BJ (cell line): ENCODE data around the gene GSG1. TPM values are rescaled to one million over a fixed set of nuclear protein-coding genes. Genes with fewer than 3 reads are reported as not detected.

Experiments used
- CTCF ChIA-PET: fragments of 350-600 bp; formaldehyde crosslinking; extraction: SDS; loops from one replicate; lab custom pipeline; 2021; ENCODE audit warnings: antibody characterized with exemption, inconsistent platforms; lab: Yijun Ruan, JAX
- POLR2A ChIA-PET: fragments of 300-600 bp; sonication (Branson Sonifier 250); formaldehyde crosslinking; extraction: SDS; loops from one replicate; lab custom pipeline; 2021; ENCODE audit warnings: antibody characterized with exemption; lab: Charles Lee
- DNase-seq: peaks from one replicate; pipeline ENCODE4 v3.0.0-alpha.2; 2011; ENCODE audit warnings: low read depth
- H3K27me3 ChIP-seq: 2 replicates; pipeline ENCODE4 v1.6.0; 2011; ENCODE audit warnings: low read length; ENCODE audit not compliant: control insufficient read depth, insufficient read depth
- H3K36me3 ChIP-seq: 2 replicates; pipeline ENCODE4 v1.5.1; 2011; ENCODE audit warnings: low read length; ENCODE audit not compliant: control insufficient read depth, insufficient read depth
- H3K4me3 ChIP-seq: 2 replicates; pipeline ENCODE4 v1.5.1; 2011; ENCODE audit warnings: low read depth, mild to moderate bottlenecking, control low read depth, low read length
- CTCF ChIP-seq: IDR thresholded peaks from 2 replicates; pipeline ENCODE4 v1.5.1; 2011; ENCODE audit warnings: low read depth, mild to moderate bottlenecking, control low read depth, inconsistent platforms, low read length, moderate library complexity; ENCODE audit not compliant: insufficient read depth
- polyA plus RNA-seq: library from polyadenylated mRNA; depleted of rRNA; stranded (reverse); fragments of >200 nt; gene quantifications from 2 replicates; pipeline ENCODE4 v1.2.3, GENCODE V29; 2011

The GSG1 gene
- polyA plus RNA-seq, 1 experiment, result 0.26 TPM

GRCh38 chr12:13120413-13120812, 16.9 kb upstream of the GSG1 start:
- no peak for DNase-seq
- ChIA-PET POLR2A (no interaction called here), CTCF (interaction anchor here (0.9 to 1.2 kb wide), 2 partner anchors 22 to 91 kb away, joined by 3 read pairs; no protein-coding TSS in a partner anchor)
- no peaks in the 10 kb centered on the region for H3K27me3 ChIP-seq
- TF ChIP-seq CTCF, result no peak
- H3K36me3 ChIP-seq, result no peaks in the 10 kb centered on the region
- no peak overlapping the region for H3K4me3 ChIP-seq

- no peaks in the 10 kb centered on the region for H3K36me3 ChIP-seq
- TF ChIP-seq CTCF, result no peak
- no peaks in the 10 kb centered on the region for H3K27me3 ChIP-seq
- CTCF ChIA-PET, result interaction anchor here (0.9 to 1.2 kb wide), 2 partner anchors 21 to 92 kb away, joined by 3 read pairs; no protein-coding TSS in a partner anchor
- DNase-seq, result no peak
- no peak overlapping the region for H3K4me3 ChIP-seq
- POLR2A ChIA-PET, result no interaction called here
Observed at GRCh38 chr12:13119826-13120225, 16.4 kb upstream of the GSG1 start.

- DNase-seq, result no peak
- POLR2A ChIA-PET, result interaction anchor here (0.5 kb wide), 2 partner anchors 79 to 95 kb away, joined by 4 to 5 read pairs; partner anchors contain the start of gene EMP1
- TF ChIP-seq CTCF, result no peak
- Histone ChIP-seq H3K4me3 (no peak overlapping the region), H3K36me3 (no peaks in the 10 kb centered on the region), H3K27me3 (no peaks in the 10 kb centered on the region)
- CTCF ChIA-PET, result interaction anchor here (1.8 to 2.4 kb wide), 2 partner anchors 10 to 15 kb away, joined by 4 to 10 read pairs; no protein-coding TSS in a partner anchor
Observed at GRCh38 chr12:13117029-13117428, 13.6 kb upstream of the GSG1 start.

GRCh38 chr12:13116259-13116658, 12.8 kb upstream of the GSG1 start:
- ChIA-PET CTCF (interaction anchor here (1.3 to 2.4 kb wide), 4 partner anchors 9 to 106 kb away, joined by 3 to 10 read pairs (median 4); no protein-coding TSS in a partner anchor), POLR2A (interaction anchor here (0.6 kb wide), 1 partner anchor 110 kb away, joined by 3 read pairs; no protein-coding TSS in a partner anchor)
- H3K27me3 ChIP-seq, result no peaks in the 10 kb centered on the region
- TF ChIP-seq CTCF, result no peak
- no peak for DNase-seq
- H3K4me3 ChIP-seq, result no peak overlapping the region
- H3K36me3 ChIP-seq, result no peaks in the 10 kb centered on the region

- POLR2A ChIA-PET, result interaction anchor here (0.5 kb wide), 1 partner anchor 1251 kb away, joined by 3 read pairs; the partner anchor contains the start of gene ATF7IP
- Histone ChIP-seq H3K36me3 (no peaks in the 10 kb centered on the region), H3K27me3 (no peaks in the 10 kb centered on the region), H3K4me3 (no peak overlapping the region; the same call in 1 of the 2 replicates)
- no peak for DNase-seq
- CTCF ChIA-PET, result interaction anchor here (1.1 to 1.8 kb wide), 5 partner anchors 10 to 98 kb away, joined by 3 to 7 read pairs (median 3); partner anchors contain the start of gene EMP1
- TF ChIP-seq CTCF, result no peak
Observed at GRCh38 chr12:13114251-13115052, 11.0 kb upstream of the GSG1 start.
